Lung (tissue), 12 donors: ENCODE measurements around the gene ARHGEF38. TPM values are rescaled to one million over a fixed set of nuclear protein-coding genes. Genes with fewer than 3 reads are reported as not detected.

Experiments used
- ATAC-seq: fragments of 200-7000 bp; cut with Tn5 transposase; one replicate; pipeline ENCODE4 v1.9.1; 2020; ENCODE audit warnings: moderate number of reproducible peaks; ENCODE audit not compliant: insufficient read depth, low FRiP score
- DNase-seq, 3 donors: peaks; one replicate each; pipeline ENCODE4 v3.0.0-alpha.2; 2013 to 2017
- H3K27ac ChIP-seq, 2 donors: one replicate each; pipeline ENCODE4 v1.5.1; 2013; ENCODE audit warnings: mild to moderate bottlenecking in 2 of 2, moderate library complexity in 2 of 2, control low read depth in 1 of 2, inconsistent platforms in 1 of 2, low read depth in 1 of 2, low read length in 1 of 2
- H3K27me3 ChIP-seq, 3 donors: one replicate each; pipeline ENCODE4 v1.5.1; 2013; ENCODE audit warnings: low read length in 2 of 3; ENCODE audit not compliant: control insufficient read depth in 3 of 3, insufficient read depth in 3 of 3
- H3K36me3 ChIP-seq, 4 donors: one replicate each; pipeline ENCODE4 v1.5.1; 2013; ENCODE audit warnings: low read length in 4 of 4, mild to moderate bottlenecking in 1 of 4, moderate library complexity in 1 of 4; ENCODE audit not compliant: control insufficient read depth in 4 of 4, insufficient read depth in 4 of 4
- H3K4me1 ChIP-seq, 5 donors: one replicate each; pipeline ENCODE4 v1.5.1; 2013; ENCODE audit warnings: low read length in 5 of 5, mild to moderate bottlenecking in 2 of 5, moderate library complexity in 1 of 5; ENCODE audit not compliant: control insufficient read depth in 5 of 5, insufficient read depth in 5 of 5
- H3K4me3 ChIP-seq: one replicate; pipeline ENCODE4 v1.5.1; 2013; ENCODE audit warnings: mild to moderate bottlenecking, control low read depth, moderate library complexity
- H3K9ac ChIP-seq, 2 donors: one replicate each; pipeline ENCODE4 v1.5.1; 2013; ENCODE audit warnings: low read length in 2 of 2, control low read depth in 1 of 2; ENCODE audit not compliant: insufficient read depth in 1 of 2
- H3K9me3 ChIP-seq, 4 donors: one replicate each; pipeline ENCODE4 v1.5.1; 2013; ENCODE audit warnings: low read length in 3 of 4, mild to moderate bottlenecking in 1 of 4, moderate library complexity in 1 of 4; ENCODE audit not compliant: control insufficient read depth in 4 of 4, insufficient read depth in 3 of 4
- WGBS, 2 donors: extraction: QIAGEN DNeasy Blood & Tissue Kit; methylation state at CpG; one replicate each; pipeline ENCODE4 v1.1.7; 2013; 5-methylcytosine and 5-hydroxymethylcytosine counted together
- polyA plus RNA-seq, 2 donors: library from polyadenylated mRNA; stranded (reverse); fragments of 200-250 nt; gene quantifications; one replicate each; pipeline ENCODE4 v1.2.1, GENCODE V29; 2013
- total RNA-seq, 2 donors: library from RNA; depleted of rRNA in 1 of 2; stranded (reverse); fragments of >200 nt in 1 of 2; gene quantifications; one replicate each; pipeline ENCODE4 v1.2.1, GENCODE V29; 2014 to 2021
- TF ChIP-seq, protein P1 (sequence below): IDR thresholded peaks from 2 replicates; pipeline ENCODE4 v1.5.1; 2012; ENCODE audit warnings: mild to moderate bottlenecking; ENCODE audit errors: control extremely low read depth, extremely low read depth
- donor health status: control.
- donor health status: control.
- donor health status: Bipolar disorder and iron deficiency.
- donor health status: healthy.
- donor health status: DM: yes; HTN: yes; CAD: no.

ARHGEF38 gene
- total and polyA plus RNA-seq, 4 donors: 2.0 to 55.0 (median 14.8) TPM

DNA sequence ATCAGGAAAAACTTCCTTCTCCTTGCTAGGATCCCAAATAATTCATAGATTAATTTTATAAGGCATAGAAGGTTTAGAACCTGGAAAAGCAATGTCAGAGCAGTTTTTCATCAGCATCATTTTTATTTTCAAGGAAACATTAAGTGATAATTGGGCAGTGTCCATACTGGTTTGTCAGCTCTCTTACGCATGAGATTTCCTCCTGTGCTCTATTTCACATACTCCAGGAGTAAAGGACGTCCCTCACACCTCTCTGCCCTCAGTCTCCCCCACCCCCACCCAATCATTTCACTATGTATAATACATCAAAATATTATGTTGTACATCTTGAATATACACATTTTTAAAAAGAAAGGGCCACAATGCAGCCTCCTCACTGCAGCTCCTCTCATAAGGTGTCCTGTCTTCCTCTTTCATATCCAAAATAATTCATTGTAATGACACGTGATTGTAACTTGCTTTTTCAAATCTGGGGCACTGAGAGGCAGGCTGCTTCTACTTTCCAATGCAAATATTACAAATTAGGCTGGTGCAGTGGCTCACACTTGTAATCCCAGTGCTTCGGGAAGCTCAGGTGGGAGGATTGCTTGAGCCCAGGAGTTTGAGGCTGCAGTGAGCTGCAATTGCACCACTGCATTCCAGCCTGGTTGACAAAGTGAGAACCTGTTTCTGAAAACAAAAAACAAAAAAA is 34.4 kb downstream of the ARHGEF38 start:
- TF ChIP-seq, protein P1, sequence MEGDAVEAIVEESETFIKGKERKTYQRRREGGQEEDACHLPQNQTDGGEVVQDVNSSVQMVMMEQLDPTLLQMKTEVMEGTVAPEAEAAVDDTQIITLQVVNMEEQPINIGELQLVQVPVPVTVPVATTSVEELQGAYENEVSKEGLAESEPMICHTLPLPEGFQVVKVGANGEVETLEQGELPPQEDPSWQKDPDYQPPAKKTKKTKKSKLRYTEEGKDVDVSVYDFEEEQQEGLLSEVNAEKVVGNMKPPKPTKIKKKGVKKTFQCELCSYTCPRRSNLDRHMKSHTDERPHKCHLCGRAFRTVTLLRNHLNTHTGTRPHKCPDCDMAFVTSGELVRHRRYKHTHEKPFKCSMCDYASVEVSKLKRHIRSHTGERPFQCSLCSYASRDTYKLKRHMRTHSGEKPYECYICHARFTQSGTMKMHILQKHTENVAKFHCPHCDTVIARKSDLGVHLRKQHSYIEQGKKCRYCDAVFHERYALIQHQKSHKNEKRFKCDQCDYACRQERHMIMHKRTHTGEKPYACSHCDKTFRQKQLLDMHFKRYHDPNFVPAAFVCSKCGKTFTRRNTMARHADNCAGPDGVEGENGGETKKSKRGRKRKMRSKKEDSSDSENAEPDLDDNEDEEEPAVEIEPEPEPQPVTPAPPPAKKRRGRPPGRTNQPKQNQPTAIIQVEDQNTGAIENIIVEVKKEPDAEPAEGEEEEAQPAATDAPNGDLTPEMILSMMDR: no peak
- H3K4me3 ChIP-seq: no peak overlapping the region
- DNase-seq (no peak), ATAC-seq (peak; percentile 35)
- peaks cover 0 to 4% (median 0%) of the 10 kb centered on the region in 5 donors for H3K4me1 ChIP-seq
- H3K27me3 ChIP-seq: no peaks in the 10 kb centered on the region
- 55 to 68% methylated on average over 4 of the region's 4 CpGs for WGBS, 2 donors
- H3K36me3 ChIP-seq: no peaks in the 10 kb centered on the region
- peak overlapping the region in 1 of 2 donors; percentile 5 for H3K27ac ChIP-seq
- H3K9me3 ChIP-seq: no peaks in the 10 kb centered on the region
- H3K9ac ChIP-seq: no peak overlapping the region

DNA sequence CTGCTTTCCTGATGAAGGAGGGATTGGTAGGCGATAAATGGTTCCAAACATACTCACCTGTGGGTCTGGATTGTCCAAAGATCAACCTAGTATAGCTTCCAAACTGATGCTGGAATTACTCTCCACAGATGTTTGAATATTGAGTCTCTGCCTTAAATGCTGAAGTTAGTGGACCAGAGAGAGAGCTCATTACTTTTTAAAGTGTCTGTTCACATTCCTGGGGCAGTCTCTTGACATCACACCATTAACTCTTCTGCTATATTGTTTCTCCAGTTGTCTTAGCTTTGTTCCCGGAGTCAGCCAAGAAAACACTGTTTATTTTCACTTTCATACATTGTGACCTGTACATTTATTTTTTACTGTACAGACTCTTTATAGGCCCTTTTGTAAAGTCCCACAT is 35.4 kb downstream of the ARHGEF38 start:
- WGBS, 2 donors: 77 to 79% methylated on average over 2 of the region's 2 CpGs
- no peak for ATAC-seq
- peak overlapping the region in 1 of 2 donors; percentile 50 for H3K27ac ChIP-seq
- no peaks in the 10 kb centered on the region for H3K36me3 ChIP-seq
- H3K9me3 ChIP-seq: no peaks in the 10 kb centered on the region
- H3K4me1 ChIP-seq: peaks cover 0 to 4% (median 0%) of the 10 kb centered on the region in 5 donors
- TF ChIP-seq, protein P1: no peak
- no peak for DNase-seq
- H3K4me3 ChIP-seq: no peak overlapping the region
- H3K27me3 ChIP-seq: no peaks in the 10 kb centered on the region
- no peak overlapping the region for H3K9ac ChIP-seq

DNA sequence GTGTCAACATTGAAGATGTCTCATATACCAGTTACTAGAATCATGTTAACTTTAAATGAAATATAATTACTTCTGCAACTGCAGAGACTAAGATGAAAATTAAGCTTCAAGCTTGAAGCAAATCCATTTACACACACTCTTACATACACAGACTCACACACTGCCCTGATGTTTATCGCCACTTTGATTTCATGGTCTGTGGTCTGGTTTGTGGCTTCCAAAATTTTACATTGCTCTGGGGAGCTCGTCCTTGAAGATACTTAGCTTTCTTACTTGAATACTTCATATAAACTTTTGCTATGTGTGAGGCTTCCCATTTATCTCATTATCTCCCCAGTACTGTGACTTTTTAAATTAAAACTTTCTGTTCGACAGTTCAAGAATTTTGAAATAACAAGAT is 35.8 kb downstream of the ARHGEF38 start:
- TF ChIP-seq, protein P1: no peak
- ATAC-seq (no peak), DNase-seq (no peak)
- 65 to 70% methylated on average over 3 of the region's 3 CpGs for WGBS, 2 donors
- Histone ChIP-seq H3K9ac (no peak overlapping the region), H3K4me1 (peaks cover 0 to 4% (median 0%) of the 10 kb centered on the region in 5 donors), H3K27me3 (no peaks in the 10 kb centered on the region), H3K27ac (no peak overlapping the region), H3K4me3 (no peak overlapping the region), H3K36me3 (no peaks in the 10 kb centered on the region), H3K9me3 (no peaks in the 10 kb centered on the region)

DNA sequence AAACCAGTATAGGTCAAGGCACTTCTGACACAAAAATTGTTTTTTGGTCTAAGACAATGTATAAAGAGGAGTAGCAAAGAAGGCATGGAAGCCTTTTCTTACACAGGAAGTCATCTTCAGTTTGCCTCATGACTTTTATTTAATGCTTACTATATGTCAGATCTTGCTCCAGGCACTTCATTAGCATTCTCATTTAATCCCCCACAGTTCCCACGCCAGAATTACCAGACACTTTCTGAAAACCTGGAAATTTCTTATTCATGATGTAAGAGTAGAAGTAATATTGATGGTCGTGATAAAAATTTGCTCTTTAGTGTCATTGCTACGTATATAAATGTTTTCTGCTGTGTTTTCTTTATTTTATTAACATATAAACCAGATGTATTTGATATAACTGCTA is 39.2 kb downstream of the ARHGEF38 start:
- H3K9me3 ChIP-seq: no peaks in the 10 kb centered on the region
- H3K9ac ChIP-seq: no peak overlapping the region
- H3K27me3 ChIP-seq: no peaks in the 10 kb centered on the region
- no peak overlapping the region for H3K27ac ChIP-seq
- TF ChIP-seq, protein P1: no peak
- no peak overlapping the region for H3K4me3 ChIP-seq
- 88 to 89% methylated on average over 3 of the region's 3 CpGs for WGBS, 2 donors
- no peak for DNase-seq
- peaks cover 0 to 4% (median under 1%) of the 10 kb centered on the region in 5 donors for H3K4me1 ChIP-seq
- no peaks in the 10 kb centered on the region for H3K36me3 ChIP-seq
- no peak for ATAC-seq
